ENCODE results near the gene COLGALT1. TPM values are rescaled to one million over a fixed set of nuclear protein-coding genes. Genes with fewer than 3 reads are reported as not detected.

The COLGALT1 gene
- total and polyA plus RNA-seq, 9 of the 15 experiments (the other 6 are each of a cell fraction or from before 2014, with no cell fraction given), result 4.9 to 119 (median 82.6) TPM

GRCh38 chr19:17539238-17540117 is 16.0 kb upstream of the COLGALT1 start (continued):
- TF ChIP-seq STAG1 (CRISPR knock-in tag; IDR thresholded peaks at IDR 0.05; ENCODE audit: borderline replicate concordance) (peak; percentile 73), NFATC3 (IDR thresholded peaks at IDR 0.05) (no peak), ATF4 (CRISPR knock-in tag; IDR thresholded peaks at IDR 0.05) (no peak), CHAMP1 (IDR thresholded peaks at IDR 0.05) (no peak), ZNF347 (CRISPR knock-in tag; IDR thresholded peaks at IDR 0.05; ENCODE audit: low read depth) (no peak), TCF7 (IDR thresholded peaks at IDR 0.05; ENCODE audit: borderline replicate concordance) (0 out of 2 replicates have a peak, but pooled peaks have one; percentile 46), CREM (IDR thresholded peaks at IDR 0.05; ENCODE audit: low read depth) (peak; percentile 15), GABPB2 (CRISPR knock-in tag; conservative IDR thresholded peaks at IDR 0.05) (no peak), MLX (CRISPR knock-in tag; conservative IDR thresholded peaks at IDR 0.05) (0 out of 4 replicates have a peak, but pooled peaks of 1 of the 2 experiments have one; percentile 63), AFF1 (IDR thresholded peaks at IDR 0.05; ENCODE audit: low read depth in 1 of 2, partially characterized antibody in 2 of 2) (peak in 1 of 2 experiments; percentile 25), YY1 (IDR thresholded peaks at IDR 0.05; ENCODE audit: borderline replicate concordance in 1 of 3, control insufficient read depth in 1 of 3, extremely low read depth in 1 of 3, insufficient read depth in 3 of 3, insufficient read length in 1 of 3, insufficient replicate concordance in 2 of 3, low read depth in 1 of 3, low read length in 2 of 3) (no peak), ZNF740 (CRISPR knock-in tag; IDR thresholded peaks at IDR 0.05) (peak; percentile 47; the same call in 1 of the 2 replicates), ZNF740 (tag; IDR thresholded peaks at IDR 0.05) (no peak), IFI16 (CRISPR knock-in tag; IDR thresholded peaks at IDR 0.05) (no peak), DPF2 (IDR thresholded peaks at IDR 0.05) (no peak)

Data from K562 (cell line).